ENCODE results near the gene KHDRBS1. TPM values are rescaled to one million over a fixed set of nuclear protein-coding genes. Genes with fewer than 3 reads are reported as not detected.

Gene KHDRBS1
- total and polyA plus RNA-seq, 9 of the 15 experiments (the other 6 are each of a cell fraction or from before 2014, with no cell fraction given), result 48.4 to 257 (median 114) TPM

DNA sequence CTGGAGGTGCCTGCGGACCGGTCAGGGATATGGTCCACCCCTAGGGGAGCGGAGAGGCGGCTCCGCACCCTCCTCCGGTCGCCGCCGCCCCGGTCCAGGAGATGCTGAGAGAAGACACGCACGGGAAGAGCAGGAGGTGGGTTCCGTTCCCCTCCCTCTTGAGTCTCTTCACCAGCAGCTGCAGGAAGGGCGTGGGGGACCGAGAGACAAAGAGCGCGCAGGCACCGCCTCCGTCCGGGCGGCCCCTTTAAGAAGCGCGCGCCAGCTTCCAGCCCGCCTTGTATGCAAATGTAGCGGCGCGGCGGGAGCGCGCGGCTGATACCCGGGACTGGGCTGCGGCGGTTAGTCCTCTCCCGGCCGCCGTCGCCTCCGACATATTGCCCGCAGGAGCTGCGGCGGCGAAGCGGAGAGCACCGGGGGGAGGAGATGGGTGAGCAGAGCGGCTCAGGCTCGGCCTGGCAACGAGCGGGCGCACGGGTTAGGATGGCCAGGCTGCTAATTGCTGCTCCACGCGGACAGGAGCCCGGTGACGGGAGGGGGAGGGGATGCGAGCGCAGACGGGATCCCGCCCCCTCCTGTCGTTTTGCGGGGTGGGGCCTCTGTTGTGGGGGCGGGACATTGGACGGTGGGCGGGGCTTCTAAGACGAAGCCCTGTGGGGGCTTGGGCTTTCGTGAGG, 59.1 kb downstream of the KHDRBS1 start, which contains the start of gene TMEM39B (continued):
- TF ChIP-seq, protein P1, sequence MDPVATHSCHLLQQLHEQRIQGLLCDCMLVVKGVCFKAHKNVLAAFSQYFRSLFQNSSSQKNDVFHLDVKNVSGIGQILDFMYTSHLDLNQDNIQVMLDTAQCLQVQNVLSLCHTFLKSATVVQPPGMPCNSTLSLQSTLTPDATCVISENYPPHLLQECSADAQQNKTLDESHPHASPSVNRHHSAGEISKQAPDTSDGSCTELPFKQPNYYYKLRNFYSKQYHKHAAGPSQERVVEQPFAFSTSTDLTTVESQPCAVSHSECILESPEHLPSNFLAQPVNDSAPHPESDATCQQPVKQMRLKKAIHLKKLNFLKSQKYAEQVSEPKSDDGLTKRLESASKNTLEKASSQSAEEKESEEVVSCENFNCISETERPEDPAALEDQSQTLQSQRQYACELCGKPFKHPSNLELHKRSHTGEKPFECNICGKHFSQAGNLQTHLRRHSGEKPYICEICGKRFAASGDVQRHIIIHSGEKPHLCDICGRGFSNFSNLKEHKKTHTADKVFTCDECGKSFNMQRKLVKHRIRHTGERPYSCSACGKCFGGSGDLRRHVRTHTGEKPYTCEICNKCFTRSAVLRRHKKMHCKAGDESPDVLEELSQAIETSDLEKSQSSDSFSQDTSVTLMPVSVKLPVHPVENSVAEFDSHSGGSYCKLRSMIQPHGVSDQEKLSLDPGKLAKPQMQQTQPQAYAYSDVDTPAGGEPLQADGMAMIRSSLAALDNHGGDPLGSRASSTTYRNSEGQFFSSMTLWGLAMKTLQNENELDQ (CRISPR knock-in tag; IDR thresholded peaks at IDR 0.05; ENCODE audit: borderline replicate concordance), result no peak
- TF ChIP-seq, protein P2, sequence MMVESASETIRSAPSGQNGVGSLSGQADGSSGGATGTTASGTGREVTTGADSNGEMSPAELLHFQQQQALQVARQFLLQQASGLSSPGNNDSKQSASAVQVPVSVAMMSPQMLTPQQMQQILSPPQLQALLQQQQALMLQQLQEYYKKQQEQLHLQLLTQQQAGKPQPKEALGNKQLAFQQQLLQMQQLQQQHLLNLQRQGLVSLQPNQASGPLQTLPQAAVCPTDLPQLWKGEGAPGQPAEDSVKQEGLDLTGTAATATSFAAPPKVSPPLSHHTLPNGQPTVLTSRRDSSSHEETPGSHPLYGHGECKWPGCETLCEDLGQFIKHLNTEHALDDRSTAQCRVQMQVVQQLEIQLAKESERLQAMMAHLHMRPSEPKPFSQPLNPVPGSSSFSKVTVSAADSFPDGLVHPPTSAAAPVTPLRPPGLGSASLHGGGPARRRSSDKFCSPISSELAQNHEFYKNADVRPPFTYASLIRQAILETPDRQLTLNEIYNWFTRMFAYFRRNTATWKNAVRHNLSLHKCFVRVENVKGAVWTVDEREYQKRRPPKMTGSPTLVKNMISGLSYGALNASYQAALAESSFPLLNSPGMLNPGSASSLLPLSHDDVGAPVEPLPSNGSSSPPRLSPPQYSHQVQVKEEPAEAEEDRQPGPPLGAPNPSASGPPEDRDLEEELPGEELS (CRISPR knock-in tag; IDR thresholded peaks at IDR 0.05; ENCODE audit: borderline replicate concordance), result peak; percentile 91
- no peak for TF ChIP-seq HNRNPK (IDR thresholded peaks at IDR 0.05; ENCODE audit: low read depth, low read length, poor library complexity, severe bottlenecking)
- no peak for TF ChIP-seq SREBF2 (CRISPR knock-in tag; IDR thresholded peaks at IDR 0.05)
- no peak for TF ChIP-seq SRSF1 (IDR thresholded peaks at IDR 0.05; ENCODE audit: low read depth, low read length)
- TF ChIP-seq ZNF197 (CRISPR knock-in tag; IDR thresholded peaks at IDR 0.05; ENCODE audit: low read depth), result no peak
- TF ChIP-seq ZNF217 (CRISPR knock-in tag; IDR thresholded peaks at IDR 0.05), result no peak
- TF ChIP-seq FOXK2 (conservative IDR thresholded peaks at IDR 0.05 in 1 of 2, IDR thresholded peaks at IDR 0.05 in 1 of 2; ENCODE audit: low read depth in 2 of 2), result peak in 1 of 2 experiments; percentile 46; a peak in 2 of 4 replicates
- TF ChIP-seq MAFG (tag; conservative IDR thresholded peaks at IDR 0.05), result no peak
- TF ChIP-seq TFAM (CRISPR knock-in tag; conservative IDR thresholded peaks at IDR 0.05), result no peak
- TF ChIP-seq HNRNPL (IDR thresholded peaks at IDR 0.05; ENCODE audit: low read depth, low read length), result no peak
- TF ChIP-seq CBX3 (IDR thresholded peaks at IDR 0.05; ENCODE audit: borderline replicate concordance in 1 of 2, low read length in 2 of 2), result peak in 1 of 2 experiments; percentile 7; a peak in 1 of 3 replicates
- no peak for TF ChIP-seq ZNF76 (CRISPR knock-in tag; IDR thresholded peaks at IDR 0.05; ENCODE audit: borderline replicate concordance)
- TF ChIP-seq, protein P3, sequence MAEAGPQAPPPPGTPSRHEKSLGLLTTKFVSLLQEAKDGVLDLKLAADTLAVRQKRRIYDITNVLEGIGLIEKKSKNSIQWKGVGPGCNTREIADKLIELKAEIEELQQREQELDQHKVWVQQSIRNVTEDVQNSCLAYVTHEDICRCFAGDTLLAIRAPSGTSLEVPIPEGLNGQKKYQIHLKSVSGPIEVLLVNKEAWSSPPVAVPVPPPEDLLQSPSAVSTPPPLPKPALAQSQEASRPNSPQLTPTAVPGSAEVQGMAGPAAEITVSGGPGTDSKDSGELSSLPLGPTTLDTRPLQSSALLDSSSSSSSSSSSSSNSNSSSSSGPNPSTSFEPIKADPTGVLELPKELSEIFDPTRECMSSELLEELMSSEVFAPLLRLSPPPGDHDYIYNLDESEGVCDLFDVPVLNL (CRISPR knock-in tag; IDR thresholded peaks at IDR 0.05; ENCODE audit: low read depth), result no peak
- no peak for TF ChIP-seq ETS2 (tag; IDR thresholded peaks at IDR 0.05; ENCODE audit: borderline replicate concordance, poor library complexity, severe bottlenecking)
- TF ChIP-seq PHF20 (IDR thresholded peaks at IDR 0.05; ENCODE audit: partially characterized antibody), result peak; percentile 52
- TF ChIP-seq MEIS2 (IDR thresholded peaks at IDR 0.05; ENCODE audit: partially characterized antibody), result no peak
- no peak for TF ChIP-seq ZKSCAN1 (IDR thresholded peaks at IDR 0.05; ENCODE audit: low read depth, low read length)
- TF ChIP-seq CCAR2 (IDR thresholded peaks at IDR 0.05; ENCODE audit: low read depth, low read length), result no peak
- no peak for TF ChIP-seq PHB (CRISPR knock-in tag; IDR thresholded peaks at IDR 0.05)
- TF ChIP-seq, protein P4, sequence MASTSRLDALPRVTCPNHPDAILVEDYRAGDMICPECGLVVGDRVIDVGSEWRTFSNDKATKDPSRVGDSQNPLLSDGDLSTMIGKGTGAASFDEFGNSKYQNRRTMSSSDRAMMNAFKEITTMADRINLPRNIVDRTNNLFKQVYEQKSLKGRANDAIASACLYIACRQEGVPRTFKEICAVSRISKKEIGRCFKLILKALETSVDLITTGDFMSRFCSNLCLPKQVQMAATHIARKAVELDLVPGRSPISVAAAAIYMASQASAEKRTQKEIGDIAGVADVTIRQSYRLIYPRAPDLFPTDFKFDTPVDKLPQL (IDR thresholded peaks at IDR 0.05; ENCODE audit: extremely low read depth, insufficient read length), result no peak
- TF ChIP-seq ZNF644 (tag; IDR thresholded peaks at IDR 0.05; ENCODE audit: low read depth), result no peak

All from K562 (cell line).